ENCODE data around the gene HHEX. TPM values are rescaled to one million over a fixed set of nuclear protein-coding genes. Genes with fewer than 3 reads are reported as not detected.
"Not testable (repeated sequence)": the region's sequence is repeated elsewhere in the genome, so short reads cannot be mapped to it uniquely, and the experiment has no call there.

HHEX gene
- total and polyA plus RNA-seq, 2 of the 8 experiments (the other 6 are each of a cell fraction or from before 2014, with no cell fraction given) = 0.56 to 1.5 TPM

GRCh38 chr10:92740762-92741161, 51.0 kb downstream of the HHEX start:
- H3K4me2 ChIP-seq (ENCODE audit: insufficient read depth in 1 of 2, low read depth in 2 of 2, low read length in 2 of 2) = no peak overlapping the region
- H3K9me3 ChIP-seq (ENCODE audit: insufficient read depth in 2 of 2, low read depth in 1 of 2, low read length in 1 of 2) = no peaks in the 10 kb centered on the region
- no peak for TF ChIP-seq CHD1 (IDR thresholded peaks at IDR 0.05; ENCODE audit: low read depth, low read length)
- no peak overlapping the region for H4K8ac ChIP-seq (ENCODE audit: extremely low read depth, insufficient read depth, low read length)
- H3K23ac ChIP-seq (ENCODE audit: insufficient read length) = no peak overlapping the region
- no peak overlapping the region for H3K4me3 ChIP-seq (ENCODE audit: extremely low read depth in 1 of 4, insufficient read depth in 2 of 4, low read depth in 3 of 4, low read length in 4 of 4)
- H3K79me1 ChIP-seq (ENCODE audit: low read depth, low read length) = no peaks in the 10 kb centered on the region
- FAIRE-seq = no peak
- H2BK120ac ChIP-seq (replicated peaks; ENCODE audit: low read depth, low read length) = no peak overlapping the region
- H2BK12ac ChIP-seq (ENCODE audit: low read depth, low read length) = no peak overlapping the region
- H3K23me2 ChIP-seq (ENCODE audit: low read depth, low read length) = no peaks in the 10 kb centered on the region
- ChIA-PET POLR2A (ENCODE audit: partially characterized antibody) (interaction anchor here (0.9 kb wide), 1 partner anchor 12 kb away, joined by 3 read pairs; no protein-coding TSS in a partner anchor), CTCF (ENCODE audit: partially characterized antibody) (interaction anchor here (0.6 to 1.2 kb wide), 3 partner anchors 20 to 48 kb away, joined by 3 to 4 read pairs (median 3); no protein-coding TSS in a partner anchor)
- H3K4me1 ChIP-seq (replicated peaks in 1 of 4; ENCODE audit: control insufficient read depth in 3 of 4, insufficient read depth in 4 of 4, low read length in 3 of 4) = no peaks in the 10 kb centered on the region
- no peak overlapping the region for H2AK5ac ChIP-seq (ENCODE audit: low read depth, low read length)
- no peak overlapping the region for H3K9ac ChIP-seq (replicated peaks in 1 of 4; ENCODE audit: extremely low read depth in 1 of 4, low read depth in 3 of 4, low read length in 3 of 4)
- H2AFZ ChIP-seq (ENCODE audit: low read length) = no peak overlapping the region
- H2BK15ac ChIP-seq (ENCODE audit: low read length) = no peak overlapping the region
- no peak overlapping the region for H3K14ac ChIP-seq (ENCODE audit: insufficient read length)
- no peaks in the 10 kb centered on the region for H4K20me1 ChIP-seq (replicated peaks in 1 of 2; ENCODE audit: control insufficient read depth in 1 of 2, insufficient read depth in 2 of 2, low read length in 2 of 2)
- H2BK5ac ChIP-seq (ENCODE audit: low read depth, low read length) = no peak overlapping the region
- H4K5ac ChIP-seq (ENCODE audit: insufficient read length, low read depth, low read length) = no peak overlapping the region
- H4K91ac ChIP-seq (replicated peaks; ENCODE audit: insufficient read length, low read length) = no peak overlapping the region
- no peaks in the 10 kb centered on the region for H3K36me3 ChIP-seq (ENCODE audit: control insufficient read depth in 2 of 4, insufficient read depth in 4 of 4, low read length in 3 of 4)
- H3K27me3 ChIP-seq (replicated peaks in 1 of 4; ENCODE audit: control insufficient read depth in 3 of 4, extremely low read depth in 1 of 4, insufficient read depth in 3 of 4, low read length in 3 of 4) = no peaks in the 10 kb centered on the region
- no peak overlapping the region for H3K56ac ChIP-seq (replicated peaks; ENCODE audit: insufficient read length, low read depth, low read length)
- H3K4ac ChIP-seq (replicated peaks; ENCODE audit: insufficient read length, low read depth, low read length) = no peak overlapping the region
- H2BK20ac ChIP-seq (ENCODE audit: low read length) = no peak overlapping the region
- no peak overlapping the region for H3K18ac ChIP-seq (ENCODE audit: extremely low read depth, low read length)
- H3K27ac ChIP-seq (ENCODE audit: low read depth, low read length) = no peak overlapping the region
- 87% methylated on average over 3 of the region's 3 CpGs; no CpG with 5 or more reads in 1 of the 2 experiments for WGBS, 2 experiments (ENCODE audit: extremely low coverage in 1 of 2, insufficient coverage in 1 of 2, insufficient read length in 1 of 2, insufficient replicate concordance in 2 of 2, low coverage in 1 of 2, low lambda C conversion rate in 2 of 2, missing lambda C conversion rate in 1 of 2)
- DNase-seq (ENCODE audit: low read depth in 1 of 2, low spot score in 2 of 2) = no peak
- H3K79me2 ChIP-seq (ENCODE audit: control insufficient read depth in 1 of 2, insufficient read depth in 2 of 2, low read length in 2 of 2) = no peaks in the 10 kb centered on the region

- H3K9ac ChIP-seq (replicated peaks in 1 of 4; ENCODE audit: extremely low read depth in 1 of 4, low read depth in 3 of 4, low read length in 3 of 4); H2BK12ac ChIP-seq (ENCODE audit: low read depth, low read length); H3K79me2 ChIP-seq (ENCODE audit: control insufficient read depth in 1 of 2, insufficient read depth in 2 of 2, low read length in 2 of 2); H3K23me2 ChIP-seq (ENCODE audit: low read depth, low read length); H3K27me3 ChIP-seq (replicated peaks in 1 of 4; ENCODE audit: control insufficient read depth in 3 of 4, extremely low read depth in 1 of 4, insufficient read depth in 3 of 4, low read length in 3 of 4); H3K27ac ChIP-seq (ENCODE audit: low read depth, low read length); H4K91ac ChIP-seq (replicated peaks; ENCODE audit: insufficient read length, low read length); H2BK5ac ChIP-seq (ENCODE audit: low read depth, low read length); H3K4me2 ChIP-seq (ENCODE audit: insufficient read depth in 1 of 2, low read depth in 2 of 2, low read length in 2 of 2); H4K8ac ChIP-seq (ENCODE audit: extremely low read depth, insufficient read depth, low read length); FAIRE-seq; H3K4ac ChIP-seq (replicated peaks; ENCODE audit: insufficient read length, low read depth, low read length); H3K36me3 ChIP-seq (ENCODE audit: control insufficient read depth in 2 of 4, insufficient read depth in 4 of 4, low read length in 3 of 4); H3K4me3 ChIP-seq (ENCODE audit: extremely low read depth in 1 of 4, insufficient read depth in 2 of 4, low read depth in 3 of 4, low read length in 4 of 4); H3K56ac ChIP-seq (replicated peaks; ENCODE audit: insufficient read length, low read depth, low read length); H2AK5ac ChIP-seq (ENCODE audit: low read depth, low read length); H3K14ac ChIP-seq (ENCODE audit: insufficient read length); H3K9me3 ChIP-seq (ENCODE audit: insufficient read depth in 2 of 2, low read depth in 1 of 2, low read length in 1 of 2); H4K20me1 ChIP-seq (replicated peaks in 1 of 2; ENCODE audit: control insufficient read depth in 1 of 2, insufficient read depth in 2 of 2, low read length in 2 of 2); H4K5ac ChIP-seq (ENCODE audit: insufficient read length, low read depth, low read length); H2AFZ ChIP-seq (ENCODE audit: low read length); H3K79me1 ChIP-seq (ENCODE audit: low read depth, low read length); H3K4me1 ChIP-seq (replicated peaks in 1 of 4; ENCODE audit: control insufficient read depth in 3 of 4, insufficient read depth in 4 of 4, low read length in 3 of 4); H2BK20ac ChIP-seq (ENCODE audit: low read length); H2BK15ac ChIP-seq (ENCODE audit: low read length); DNase-seq (ENCODE audit: low read depth in 1 of 2, low spot score in 2 of 2); H3K23ac ChIP-seq (ENCODE audit: insufficient read length); H3K18ac ChIP-seq (ENCODE audit: extremely low read depth, low read length); H2BK120ac ChIP-seq (replicated peaks; ENCODE audit: low read depth, low read length): not testable (repeated sequence)
- ChIA-PET CTCF (ENCODE audit: partially characterized antibody) (interaction anchor here (0.6 to 0.7 kb wide), 2 partner anchors 34 to 104 kb away, joined by 3 read pairs; no protein-coding TSS in a partner anchor), POLR2A (ENCODE audit: partially characterized antibody) (interaction anchor here (0.9 kb wide), 1 partner anchor 51 kb away, joined by 3 read pairs; no protein-coding TSS in a partner anchor)
- 85% methylated on average over 4 of the region's 4 CpGs; no CpG with 5 or more reads in 1 of the 2 experiments for WGBS, 2 experiments (ENCODE audit: extremely low coverage in 1 of 2, insufficient coverage in 1 of 2, insufficient read length in 1 of 2, insufficient replicate concordance in 2 of 2, low coverage in 1 of 2, low lambda C conversion rate in 2 of 2, missing lambda C conversion rate in 1 of 2)
Observed at GRCh38 chr10:92741741-92742140, 52.0 kb downstream of the HHEX start.

Data from H1 (cell line).